ENCODE results near the gene NR2C2. TPM values are rescaled to one million over a fixed set of nuclear protein-coding genes. Genes with fewer than 3 reads are reported as not detected.
"Not testable (repeated sequence)": the region's sequence is repeated elsewhere in the genome, so short reads cannot be mapped to it uniquely, and the experiment has no call there.

NR2C2 gene
- total RNA-seq, 4 donors from 2014 or later = 36.4 to 43.9 (median 40.8) TPM

GRCh38 chr3:14902719-14903118 lies 44.7 kb upstream of the NR2C2 start:
- H3K27ac ChIP-seq (replicated peaks in 1 of 4) = peak overlapping the region in 1 of 4 donors; percentile 19
- H3K4me1 ChIP-seq = peaks cover 6 to 28% (median 14%) of the 10 kb centered on the region in 4 donors
- no peak overlapping the region for H3K4me3 ChIP-seq
- TF ChIP-seq POLR2A (IDR thresholded peaks at IDR 0.05; ENCODE audit: low read depth) (no peak), POLR2AphosphoS5 (IDR thresholded peaks at IDR 0.05) (peak; percentile 53), EP300 (IDR thresholded peaks at IDR 0.05) (no peak)
- WGBS = 30% methylated on average over 3 of the region's 7 CpGs
- intact Hi-C loops (cut with DNase I) = no loop called here
- H3K27me3 ChIP-seq = no peaks in the 10 kb centered on the region
- H3K9me3 ChIP-seq = peaks cover 0 to 11% (median 0%) of the 10 kb centered on the region in 4 donors
- DNase-seq (ENCODE audit: extremely low spot score) = peak; percentile 93
- H3K36me3 ChIP-seq = peaks cover 0 to 47% (median 27%) of the 10 kb centered on the region in 4 donors

GRCh38 chr3:14903501-14903900 lies 43.9 kb upstream of the NR2C2 start:
- H3K27me3 ChIP-seq; H3K4me3 ChIP-seq; H3K27ac ChIP-seq (replicated peaks in 1 of 4); DNase-seq (ENCODE audit: extremely low spot score); intact Hi-C loops (cut with DNase I): not testable (repeated sequence)
- Histone ChIP-seq H3K9me3 (peaks cover 0 to 11% (median 0%) of the 10 kb centered on the region in 4 donors), H3K36me3 (peaks cover 0 to 39% (median 21%) of the 10 kb centered on the region in 4 donors), H3K4me1 (peaks cover 6 to 28% (median 17%) of the 10 kb centered on the region in 4 donors)
- WGBS = 97% methylated on average over 3 of the region's 3 CpGs

GRCh38 chr3:14905055-14905657 lies 42.2 kb upstream of the NR2C2 start:
- WGBS = 96% methylated on average over 6 of the region's 6 CpGs
- peaks cover 0 to 11% (median 0%) of the 10 kb centered on the region in 4 donors for H3K9me3 ChIP-seq
- no peak overlapping the region for H3K27ac ChIP-seq (replicated peaks in 1 of 4)
- TF ChIP-seq EP300 (IDR thresholded peaks at IDR 0.05) (no peak), CTCF (IDR thresholded peaks at IDR 0.05) (no peak), POLR2AphosphoS5 (IDR thresholded peaks at IDR 0.05) (no peak), POLR2A (IDR thresholded peaks at IDR 0.05; ENCODE audit: low read depth) (no peak)
- H3K27me3 ChIP-seq = no peaks in the 10 kb centered on the region
- no peak overlapping the region for H3K4me3 ChIP-seq
- intact Hi-C loops (cut with DNase I) = no loop called here
- DNase-seq (ENCODE audit: extremely low spot score) = no peak
- peaks cover 0 to 27% (median 13%) of the 10 kb centered on the region in 4 donors for H3K36me3 ChIP-seq
- peaks cover 6 to 28% (median 17%) of the 10 kb centered on the region in 4 donors for H3K4me1 ChIP-seq

- H3K27me3 ChIP-seq = no peaks in the 10 kb centered on the region
- intact Hi-C loops (cut with DNase I) = no loop called here
- WGBS = 83% methylated on average over 9 of the region's 11 CpGs
Measured at GRCh38 chr3:14906355-14906971, 40.9 kb upstream of the NR2C2 start.

More at GRCh38 chr3:14906355-14906971, 40.9 kb upstream of the NR2C2 start:
- TF ChIP-seq CTCF (IDR thresholded peaks at IDR 0.05) (no peak), POLR2AphosphoS5 (IDR thresholded peaks at IDR 0.05) (no peak), POLR2A (IDR thresholded peaks at IDR 0.05; ENCODE audit: low read depth) (no peak), EP300 (IDR thresholded peaks at IDR 0.05) (no peak)
- no peak overlapping the region for H3K27ac ChIP-seq (replicated peaks in 1 of 4)
- peaks cover 6 to 28% (median 17%) of the 10 kb centered on the region in 4 donors for H3K4me1 ChIP-seq
- no peak for DNase-seq (ENCODE audit: extremely low spot score)
- no peak overlapping the region for H3K4me3 ChIP-seq
- peaks cover 0 to 28% (median 9%) of the 10 kb centered on the region in 4 donors for H3K36me3 ChIP-seq
- H3K9me3 ChIP-seq = peaks cover 0 to 11% (median 0%) of the 10 kb centered on the region in 4 donors

Data from esophagus muscularis mucosa (tissue), 4 donors.